Activated CD4-positive, alpha-beta T cell treated with anti-CD3 and anti-CD28 coated beads, Interleukin-10, Interleukin-2, amounts not matched to agents 100 ng/mL and 50 ng/mL, durations not matched to agents 16 hours and 8 hours (primary cell): ENCODE results near the gene VPS37C.
"Not testable (repeated sequence)": the region's sequence is repeated elsewhere in the genome, so short reads cannot be mapped to it uniquely, and the experiment has no call there.

Source experiments
- DNase-seq: peaks from one replicate; pipeline ENCODE4 v3.0.0-alpha.2; 2020

VPS37C gene

GRCh38 chr11:61114913-61115312 lies 46.3 kb downstream of the VPS37C start:
- DNase-seq = no peak

- DNase-seq = no peak
These were observed 48.0 kb downstream of the VPS37C start for GRCh38 chr11:61113201-61113600.

- DNase-seq = no peak
These were observed 48.7 kb downstream of the VPS37C start for GRCh38 chr11:61112575-61112974.

GRCh38 chr11:61111786-61112517 lies 49.3 kb downstream of the VPS37C start:
- peak; percentile 95 for DNase-seq

GRCh38 chr11:61111050-61111435 lies 50.2 kb downstream of the VPS37C start:
- DNase-seq = no peak

- DNase-seq = peak; percentile 55
These were observed 50.8 kb downstream of the VPS37C start for GRCh38 chr11:61110255-61111049.

GRCh38 chr11:61109671-61110070 lies 51.6 kb downstream of the VPS37C start:
- no peak for DNase-seq

- no peak for DNase-seq
These were observed 52.2 kb downstream of the VPS37C start for GRCh38 chr11:61108847-61109585.

GRCh38 chr11:61107888-61108287 lies 53.3 kb downstream of the VPS37C start:
- DNase-seq = no peak

GRCh38 chr11:61106894-61107470 lies 54.2 kb downstream of the VPS37C start:
- DNase-seq = no peak

- DNase-seq = no peak
These were observed 54.9 kb downstream of the VPS37C start for GRCh38 chr11:61106296-61106695.

- DNase-seq = no peak
These were observed 56.3 kb downstream of the VPS37C start for GRCh38 chr11:61104963-61105362.

- DNase-seq = no peak
These were observed 57.3 kb downstream of the VPS37C start for GRCh38 chr11:61103851-61104423.

- DNase-seq = peak; percentile 63
These were observed 58.3 kb downstream of the VPS37C start for GRCh38 chr11:61102667-61103571.

GRCh38 chr11:61098778-61099177 lies 62.4 kb downstream of the VPS37C start:
- no peak for DNase-seq

GRCh38 chr11:61098261-61098660 lies 63.0 kb downstream of the VPS37C start:
- DNase-seq = not testable (repeated sequence)

GRCh38 chr11:61095021-61095420 lies 66.2 kb downstream of the VPS37C start:
- no peak for DNase-seq

GRCh38 chr11:61094167-61094566 lies 67.1 kb downstream of the VPS37C start:
- not testable (repeated sequence) for DNase-seq

- DNase-seq = no peak
These were observed 68.1 kb downstream of the VPS37C start for GRCh38 chr11:61092908-61093763.

- peak; percentile 69 for DNase-seq
These were observed 68.9 kb downstream of the VPS37C start for GRCh38 chr11:61092280-61092766.
